GM19438 (cell line): ENCODE results near the gene TAF4.
"Not testable (repeated sequence)": the region's sequence is repeated elsewhere in the genome, so short reads cannot be mapped to it uniquely, and the experiment has no call there.

Source experiments
- ATAC-seq: cut with Tn5 transposase; IDR thresholded peaks from one replicate; pipeline ENCODE4 v1.9.1; 2021; ENCODE audit warnings: low read depth; ENCODE audit not compliant: unreplicated experiment

TAF4 gene

GRCh38 chr20:62009322-62009721, 56.4 kb downstream of the TAF4 start:
- ATAC-seq, result no peak

- no peak for ATAC-seq
Observed at GRCh38 chr20:62008643-62009183, 57.0 kb downstream of the TAF4 start.

GRCh38 chr20:62007127-62007647, 58.5 kb downstream of the TAF4 start:
- ATAC-seq, result no peak

- no peak for ATAC-seq
Observed at GRCh38 chr20:62006482-62006881, 59.2 kb downstream of the TAF4 start.

GRCh38 chr20:62004614-62005013, 61.1 kb downstream of the TAF4 start:
- no peak for ATAC-seq

GRCh38 chr20:62003567-62004405, 61.9 kb downstream of the TAF4 start:
- ATAC-seq, result no peak

GRCh38 chr20:62002882-62003480, 62.7 kb downstream of the TAF4 start:
- no peak for ATAC-seq

GRCh38 chr20:62001178-62001715, 64.4 kb downstream of the TAF4 start:
- no peak for ATAC-seq

GRCh38 chr20:61998343-61999121, 67.1 kb downstream of the TAF4 start:
- ATAC-seq, result no peak

GRCh38 chr20:61997891-61998290, 67.8 kb downstream of the TAF4 start:
- ATAC-seq, result no peak

- no peak for ATAC-seq
Observed at GRCh38 chr20:61997372-61997771, 68.3 kb downstream of the TAF4 start.

GRCh38 chr20:61994546-61994945, 71.1 kb downstream of the TAF4 start:
- no peak for ATAC-seq

- ATAC-seq, result no peak
Observed at GRCh38 chr20:61993058-61993457, 72.6 kb downstream of the TAF4 start.

- no peak for ATAC-seq
Observed at GRCh38 chr20:61991476-61991875, 74.2 kb downstream of the TAF4 start.

GRCh38 chr20:61990484-61990883, 75.2 kb downstream of the TAF4 start:
- ATAC-seq, result no peak

GRCh38 chr20:61989741-61990140, 75.9 kb downstream of the TAF4 start:
- ATAC-seq, result no peak

GRCh38 chr20:61988665-61989064, 77.0 kb downstream of the TAF4 start:
- ATAC-seq, result no peak

GRCh38 chr20:61986762-61987321, 78.8 kb downstream of the TAF4 start:
- no peak for ATAC-seq

- no peak for ATAC-seq
Observed at GRCh38 chr20:61985096-61985495, 80.6 kb downstream of the TAF4 start.

GRCh38 chr20:61984431-61984830, 81.2 kb downstream of the TAF4 start:
- not testable (repeated sequence) for ATAC-seq
